HepG2 (cell line): ENCODE measurements around the gene NME4. TPM values are rescaled to one million over a fixed set of nuclear protein-coding genes. Genes with fewer than 3 reads are reported as not detected.

Experiments used
- ATAC-seq: fragments of 200-7000 bp; cut with Tn5 transposase; 3 replicates; pipeline ENCODE4 v1.9.1; 2020; ENCODE audit warnings: mild to moderate bottlenecking, moderate library complexity
- BruUV-seq: library from RNA; stranded (reverse); fragments of 400-500 nt; replicated peaks from 2 replicates; lab custom pipeline; 2021; lab: Mats Ljungman, UMichigan
- CTCF ChIA-PET: fragments of 300-600 bp; formaldehyde crosslinking; extraction: SDS; loops from one replicate; lab custom pipeline; 2021; ENCODE audit warnings: low total read pairs, inconsistent platforms, low intra/inter-chr PET ratio; lab: Yijun Ruan, JAX
- POLR2A ChIA-PET: fragments of 350-600 bp; sonication (Branson Sonifier 250); formaldehyde crosslinking; loops from one replicate; lab custom pipeline; 2020; ENCODE audit warnings: antibody characterized with exemption, inconsistent platforms; lab: Yijun Ruan, JAX
- DNase-seq: peaks from one replicate; pipeline ENCODE4 v3.0.0-alpha.2; 2015; ENCODE audit warnings: low spot score
- FAIRE-seq: peaks from 3 replicates; lab custom pipeline; 2011; peaks lifted over from hg19 to GRCh38; lab: Jason Lieb, UNC
- H2AFZ ChIP-seq: one replicate; pipeline ENCODE4 v1.6.1; 2011; ENCODE audit warnings: low read length, inconsistent platforms
- H3K27ac ChIP-seq: fragments of 300-600 bp; 3 replicates; pipeline ENCODE4 v1.8.0; 2011; ENCODE audit warnings: mixed run types, mild to moderate bottlenecking, mixed read lengths, low read length, inconsistent platforms; ENCODE audit not compliant: insufficient read depth; ENCODE audit errors: extremely low read length
- H3K27me3 ChIP-seq, 2 experiments: fragments of 200-600 bp in 1 of 2; 2 replicates in 1 of 2; 3 replicates in 1 of 2; pipeline versions ENCODE4 v1.6.0 to v1.8.0; 2011; ENCODE audit warnings: low read length in 2 of 2, mild to moderate bottlenecking in 2 of 2, moderate library complexity in 2 of 2, inconsistent platforms in 1 of 2; ENCODE audit not compliant: insufficient read depth in 2 of 2, control insufficient read depth in 1 of 2
- H3K36me3 ChIP-seq, 2 experiments: fragments of 200-600 bp in 1 of 2; replicated peaks in 1 of 2; 2 replicates in 1 of 2; 3 replicates in 1 of 2; pipeline versions ENCODE4 v1.5.1 to v1.8.0; 2011; ENCODE audit warnings: low read length in 2 of 2, inconsistent platforms in 1 of 2; ENCODE audit not compliant: insufficient read depth in 2 of 2, control insufficient read depth in 1 of 2
- H3K4me1 ChIP-seq: 2 replicates; pipeline ENCODE4 v1.5.1; 2012; ENCODE audit warnings: low read length, inconsistent platforms; ENCODE audit not compliant: insufficient read depth
- H3K4me2 ChIP-seq: 2 replicates; pipeline ENCODE4 v1.6.0; 2011; ENCODE audit warnings: low read depth, low read length, inconsistent platforms
- H3K4me3 ChIP-seq, 3 experiments: fragments of 200-600 bp in 1 of 3; sonication (generic), shearing (Covaris generic) in 1 of 3; replicated peaks in 1 of 3; 2 replicates each; pipeline ENCODE4 v1.5.1; 2011 to 2016; ENCODE audit warnings: low read length in 3 of 3, inconsistent platforms in 2 of 3, low read depth in 2 of 3, mild to moderate bottlenecking in 2 of 3, control low read depth in 1 of 3, mixed read lengths in 1 of 3; ENCODE audit not compliant: insufficient read depth in 1 of 3
- H3K79me2 ChIP-seq: one replicate; pipeline ENCODE4 v1.6.1; 2011; ENCODE audit warnings: low read length, inconsistent platforms; ENCODE audit not compliant: insufficient read depth
- H3K9ac ChIP-seq: 2 replicates; pipeline ENCODE4 v1.6.0; 2011; ENCODE audit warnings: mild to moderate bottlenecking, low read depth, low read length, inconsistent platforms; ENCODE audit not compliant: insufficient read depth
- H3K9me3 ChIP-seq: 2 replicates; pipeline ENCODE4 v1.5.1; 2012; ENCODE audit warnings: mild to moderate bottlenecking, low read length
- H4K20me1 ChIP-seq: 2 replicates; pipeline ENCODE4 v1.6.0; 2011; ENCODE audit warnings: inconsistent platforms, mild to moderate bottlenecking, low read length, moderate library complexity; ENCODE audit not compliant: insufficient read depth
- CBX1 ChIP-seq: IDR thresholded peaks from one replicate; pipeline ENCODE4 v1.6.1; 2016; ENCODE audit warnings: antibody characterized with exemption, low read depth
- ISL2 ChIP-seq: sonication (generic); formaldehyde crosslinking; IDR thresholded peaks from 2 replicates; pipeline ENCODE4 v1.5.0; 2020; ENCODE audit warnings: missing genetic modification reagents
- PCBP2 ChIP-seq: fragments of 200-400 bp; formaldehyde crosslinking; optimal IDR thresholded peaks from 2 replicates; pipeline ENCODE3; 2018; ENCODE audit warnings: low read length, low read depth; ENCODE audit not compliant: poor library complexity, severe bottlenecking
- RCOR2 ChIP-seq: IDR thresholded peaks from 2 replicates; pipeline ENCODE4 v1.6.1; 2016; ENCODE audit warnings: missing biosample characterization, missing genetic modification reagents
- SNRNP70 ChIP-seq: fragments of 200-400 bp; formaldehyde crosslinking; IDR thresholded peaks from 2 replicates; pipeline ENCODE4 v1.6.1; 2017; ENCODE audit warnings: mild to moderate bottlenecking, low read depth, low read length, moderate library complexity
- SP5 ChIP-seq: IDR thresholded peaks from 2 replicates; pipeline ENCODE4 v1.6.1; 2016; ENCODE audit warnings: low read depth, borderline replicate concordance
- TBX2 ChIP-seq: sonication (generic); formaldehyde crosslinking; IDR thresholded peaks from 2 replicates; pipeline ENCODE4 v1.5.0; 2020; ENCODE audit warnings: missing genetic modification reagents, mild to moderate bottlenecking, borderline replicate concordance
- THAP11 ChIP-seq: IDR thresholded peaks from 2 replicates; pipeline ENCODE4 v1.6.1; 2016; ENCODE audit warnings: missing biosample characterization, missing genetic modification reagents
- TMF1 ChIP-seq: sonication (generic); formaldehyde crosslinking; IDR thresholded peaks from 2 replicates; pipeline ENCODE4 v1.8.1; 2022; ENCODE audit warnings: low read depth, missing genetic modification reagents
- ZNF547 ChIP-seq: sonication (generic); formaldehyde crosslinking; IDR thresholded peaks from 2 replicates; pipeline ENCODE4 v1.5.1; 2020; ENCODE audit warnings: mild to moderate bottlenecking, missing genetic modification reagents
- ZNF720 ChIP-seq: sonication (generic); formaldehyde crosslinking; IDR thresholded peaks from 2 replicates; pipeline ENCODE4 v1.4.0; 2020; ENCODE audit warnings: missing genetic modification reagents
- WGBS: methylation state at CpG from one replicate; pipeline ENCODE4 v1.1.6; 2017; ENCODE audit warnings: low lambda C conversion rate; 5-methylcytosine and 5-hydroxymethylcytosine counted together
- in situ Hi-C: cut with HindIII; loops from 2 replicates; pipeline ENCODE4 v1.10.0; 2017; ENCODE audit warnings: low pct_unique_long_range_greater_than_20kb; ENCODE audit not compliant: extremely low pct_ligation_motif_present
- intact Hi-C: fragments of 100-400 bp; cut with micrococcal nuclease; formaldehyde crosslinking; loops from one replicate; pipeline ENCODE4 v1.10.0; 2022; ENCODE audit not compliant: unreplicated experiment
- polyA plus RNA-seq, 8 experiments: library from polyadenylated mRNA; depleted of rRNA in 3 of 8; stranded (reverse) in 7 of 8; unstranded in 1 of 8; fragments of >200 nt; fragmentation: Illumina TruSeq in 4 of 8; extraction: Trizol in 4 of 8; gene quantifications; 2 replicates each; pipeline versions ENCODE4 v1.2.1 to v1.2.3, GENCODE V29; 2011 to 2016; ENCODE audit warnings: low read depth in 4 of 8, missing spikeins in 1 of 8, mixed read lengths in 1 of 8; ENCODE audit not compliant: insufficient read depth in 1 of 8
- total RNA-seq, 5 experiments: library from RNA; depleted of rRNA; stranded (reverse); fragments of >200 nt; fragmentation: Illumina TruSeq; extraction: Trizol; gene quantifications; 2 replicates each; pipeline ENCODE4 v1.2.3, GENCODE V29; 2016; ENCODE audit warnings: low read depth in 1 of 5
- TF ChIP-seq, protein P1 (sequence below): sonication (generic); formaldehyde crosslinking; IDR thresholded peaks from 2 replicates; pipeline ENCODE4 v1.9.0; 2021; ENCODE audit warnings: missing genetic modification reagents, mild to moderate bottlenecking, borderline replicate concordance
- TF ChIP-seq, protein P2 (sequence below): sonication (generic); formaldehyde crosslinking; IDR thresholded peaks from 2 replicates; pipeline ENCODE4 v1.5.0; 2020; ENCODE audit warnings: mild to moderate bottlenecking, missing genetic modification reagents

NME4 gene
- total and polyA plus RNA-seq, 2 of the 13 experiments (the other 11 are each of a cell fraction or from before 2014, with no cell fraction given): 121 to 263 TPM

DNA sequence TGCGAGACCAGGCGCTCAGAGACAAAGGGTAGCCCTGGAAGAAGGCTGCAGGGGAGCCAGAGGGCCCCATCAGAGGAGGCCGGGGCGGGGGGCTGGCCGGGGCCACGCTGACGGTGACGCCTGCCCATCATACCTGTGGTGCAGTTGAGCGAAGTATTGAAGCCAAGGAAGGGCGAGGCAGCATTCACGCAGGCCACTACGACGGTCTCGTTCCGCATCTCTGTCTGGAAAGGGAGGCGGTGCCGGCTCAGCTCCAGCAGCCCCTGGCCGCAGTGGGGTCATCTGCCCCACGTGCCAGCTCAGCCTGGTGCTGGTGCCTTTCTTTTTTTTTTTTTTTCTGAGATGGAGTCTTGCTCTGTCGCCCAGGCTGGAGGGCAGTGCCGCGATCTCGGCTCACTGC is 21.8 kb upstream of the NME4 start:
- DNase-seq (no peak), FAIRE-seq (no peak), ATAC-seq (no peak)
- Histone ChIP-seq H3K4me1 (peaks cover 19% of the 10 kb centered on the region), H3K4me2 (no peak overlapping the region), H2AFZ (no peak overlapping the region), H3K9ac (no peak overlapping the region), H3K27ac (no peak overlapping the region), H3K4me3 (no peak overlapping the region), H3K27me3 (no peaks in the 10 kb centered on the region), H3K36me3 (peaks cover 16 to 27% of the 10 kb centered on the region in 2 experiments; a peak in 4 of 5 replicates), H3K9me3 (no peaks in the 10 kb centered on the region), H4K20me1 (no peaks in the 10 kb centered on the region), H3K79me2 (peaks cover 11% of the 10 kb centered on the region)
- 96% methylated on average over 23 of the region's 23 CpGs for WGBS
- TF ChIP-seq RCOR2 (no peak), SNRNP70 (no peak), THAP11 (CRISPR knock-in tag) (no peak), ZNF720 (no peak), TMF1 (CRISPR knock-in tag) (no peak), CBX1 (no peak), SP5 (CRISPR knock-in tag) (no peak), ISL2 (CRISPR knock-in tag) (no peak), TBX2 (CRISPR knock-in tag) (no peak), PCBP2 (no peak), ZNF547 (CRISPR knock-in tag) (no peak)
- TF ChIP-seq, protein P1, sequence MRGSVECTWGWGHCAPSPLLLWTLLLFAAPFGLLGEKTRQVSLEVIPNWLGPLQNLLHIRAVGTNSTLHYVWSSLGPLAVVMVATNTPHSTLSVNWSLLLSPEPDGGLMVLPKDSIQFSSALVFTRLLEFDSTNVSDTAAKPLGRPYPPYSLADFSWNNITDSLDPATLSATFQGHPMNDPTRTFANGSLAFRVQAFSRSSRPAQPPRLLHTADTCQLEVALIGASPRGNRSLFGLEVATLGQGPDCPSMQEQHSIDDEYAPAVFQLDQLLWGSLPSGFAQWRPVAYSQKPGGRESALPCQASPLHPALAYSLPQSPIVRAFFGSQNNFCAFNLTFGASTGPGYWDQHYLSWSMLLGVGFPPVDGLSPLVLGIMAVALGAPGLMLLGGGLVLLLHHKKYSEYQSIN: no peak
- TF ChIP-seq, protein P2, sequence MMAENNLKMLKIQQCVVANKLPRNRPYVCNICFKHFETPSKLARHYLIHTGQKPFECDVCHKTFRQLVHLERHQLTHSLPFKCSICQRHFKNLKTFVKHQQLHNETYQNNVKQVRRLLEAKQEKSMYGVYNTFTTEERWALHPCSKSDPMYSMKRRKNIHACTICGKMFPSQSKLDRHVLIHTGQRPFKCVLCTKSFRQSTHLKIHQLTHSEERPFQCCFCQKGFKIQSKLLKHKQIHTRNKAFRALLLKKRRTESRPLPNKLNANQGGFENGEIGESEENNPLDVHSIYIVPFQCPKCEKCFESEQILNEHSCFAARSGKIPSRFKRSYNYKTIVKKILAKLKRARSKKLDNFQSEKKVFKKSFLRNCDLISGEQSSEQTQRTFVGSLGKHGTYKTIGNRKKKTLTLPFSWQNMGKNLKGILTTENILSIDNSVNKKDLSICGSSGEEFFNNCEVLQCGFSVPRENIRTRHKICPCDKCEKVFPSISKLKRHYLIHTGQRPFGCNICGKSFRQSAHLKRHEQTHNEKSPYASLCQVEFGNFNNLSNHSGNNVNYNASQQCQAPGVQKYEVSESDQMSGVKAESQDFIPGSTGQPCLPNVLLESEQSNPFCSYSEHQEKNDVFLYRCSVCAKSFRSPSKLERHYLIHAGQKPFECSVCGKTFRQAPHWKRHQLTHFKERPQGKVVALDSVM (CRISPR knock-in tag): no peak
- ChIA-PET POLR2A (no interaction called here), CTCF (no interaction called here)
- BruUV-seq: no TSS peak
- intact Hi-C loops (no loop called here), in situ Hi-C loops (no loop called here)
